ENCODE results near the gene ZP4. TPM values are rescaled to one million over a fixed set of nuclear protein-coding genes. Genes with fewer than 3 reads are reported as not detected.

ZP4 gene
- total and polyA plus RNA-seq, 2 of the 13 experiments (the other 11 are each of a cell fraction or from before 2014, with no cell fraction given), result not detected

- H3K9me3 ChIP-seq (ENCODE audit: low read length), result no peaks in the 10 kb centered on the region
- no peak for TF ChIP-seq HES4 (CRISPR knock-in tag; IDR thresholded peaks at IDR 0.05; ENCODE audit: borderline replicate concordance)
- TF ChIP-seq, protein P1, sequence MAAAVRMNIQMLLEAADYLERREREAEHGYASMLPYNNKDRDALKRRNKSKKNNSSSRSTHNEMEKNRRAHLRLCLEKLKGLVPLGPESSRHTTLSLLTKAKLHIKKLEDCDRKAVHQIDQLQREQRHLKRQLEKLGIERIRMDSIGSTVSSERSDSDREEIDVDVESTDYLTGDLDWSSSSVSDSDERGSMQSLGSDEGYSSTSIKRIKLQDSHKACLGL (CRISPR knock-in tag; IDR thresholded peaks at IDR 0.05), result no peak
- TF ChIP-seq ZNF629 (CRISPR knock-in tag; conservative IDR thresholded peaks at IDR 0.05), result no peak
- no peak for TF ChIP-seq ZNF431 (CRISPR knock-in tag; IDR thresholded peaks at IDR 0.05; ENCODE audit: borderline replicate concordance, low read depth)
- in situ Hi-C loops (cut with HindIII; ENCODE audit: extremely low pct_ligation_motif_present, low pct_unique_long_range_greater_than_20kb), result no loop called here
- ATAC-seq (no peak), FAIRE-seq (no peak), DNase-seq (ENCODE audit: low spot score) (no peak)
- H3K9ac ChIP-seq (ENCODE audit: insufficient read depth, low read depth, low read length), result no peak overlapping the region
- ChIA-PET CTCF (ENCODE audit: low intra/inter-chr PET ratio, low total read pairs) (no interaction called here), POLR2A (no interaction called here)
- H3K36me3 ChIP-seq (replicated peaks in 1 of 2; ENCODE audit: control insufficient read depth in 1 of 2, insufficient read depth in 2 of 2, low read length in 2 of 2), result no peaks in the 10 kb centered on the region
- H3K79me2 ChIP-seq (ENCODE audit: insufficient read depth, low read length), result no peaks in the 10 kb centered on the region
- WGBS (ENCODE audit: low lambda C conversion rate), result 34% methylated on average over 8 of the region's 8 CpGs
- H3K4me1 ChIP-seq (ENCODE audit: insufficient read depth, low read length), result peaks cover 9% of the 10 kb centered on the region
- H4K20me1 ChIP-seq (ENCODE audit: insufficient read depth, low read length), result no peaks in the 10 kb centered on the region
- H3K4me3 ChIP-seq (replicated peaks in 1 of 3; ENCODE audit: insufficient read depth in 1 of 3, low read depth in 2 of 3, low read length in 3 of 3), result no peak overlapping the region
- H2AFZ ChIP-seq (ENCODE audit: low read length), result no peak overlapping the region
- no TSS peak for BruUV-seq (replicated peaks)
- intact Hi-C loops (cut with micrococcal nuclease; ENCODE audit: unreplicated experiment), result no loop called here
- no peaks in the 10 kb centered on the region for H3K27me3 ChIP-seq (ENCODE audit: control insufficient read depth in 1 of 2, insufficient read depth in 2 of 2, low read length in 2 of 2)
- no peak overlapping the region for H3K4me2 ChIP-seq (ENCODE audit: low read depth, low read length)
- no peak overlapping the region for H3K27ac ChIP-seq (ENCODE audit: extremely low read length, insufficient read depth, low read length)
These were observed 28.8 kb downstream of the ZP4 start for GRCh38 chr1:237861944-237862343.

- Histone ChIP-seq H2AFZ (ENCODE audit: low read length) (no peak overlapping the region), H3K4me3 (replicated peaks in 1 of 3; ENCODE audit: insufficient read depth in 1 of 3, low read depth in 2 of 3, low read length in 3 of 3) (no peak overlapping the region), H3K9ac (ENCODE audit: insufficient read depth, low read depth, low read length) (no peak overlapping the region), H3K27ac (ENCODE audit: extremely low read length, insufficient read depth, low read length) (no peak overlapping the region), H3K9me3 (ENCODE audit: low read length) (0 out of 2 replicates have a peak, but pooled peaks cover 4% of the 10 kb centered on the region), H4K20me1 (ENCODE audit: insufficient read depth, low read length) (no peaks in the 10 kb centered on the region), H3K4me1 (ENCODE audit: insufficient read depth, low read length) (peaks cover under 1% of the 10 kb centered on the region; the same call in 1 of the 2 replicates), H3K27me3 (ENCODE audit: control insufficient read depth in 1 of 2, insufficient read depth in 2 of 2, low read length in 2 of 2) (no peaks in the 10 kb centered on the region), H3K36me3 (replicated peaks in 1 of 2; ENCODE audit: control insufficient read depth in 1 of 2, insufficient read depth in 2 of 2, low read length in 2 of 2) (no peaks in the 10 kb centered on the region), H3K4me2 (ENCODE audit: low read depth, low read length) (no peak overlapping the region), H3K79me2 (ENCODE audit: insufficient read depth, low read length) (no peaks in the 10 kb centered on the region)
- FAIRE-seq (no peak), DNase-seq (ENCODE audit: low spot score) (no peak), ATAC-seq (no peak)
- intact Hi-C loops (cut with micrococcal nuclease; ENCODE audit: unreplicated experiment), result no loop called here
- in situ Hi-C loops (cut with HindIII; ENCODE audit: extremely low pct_ligation_motif_present, low pct_unique_long_range_greater_than_20kb), result no loop called here
- under 1% methylated on average over 4 of the region's 4 CpGs for WGBS (ENCODE audit: low lambda C conversion rate)
- CTCF ChIA-PET (ENCODE audit: low intra/inter-chr PET ratio, low total read pairs), result no interaction called here
- POLR2A ChIA-PET, result no interaction called here
- no TSS peak for BruUV-seq (replicated peaks)
- TF ChIP-seq, protein P2, sequence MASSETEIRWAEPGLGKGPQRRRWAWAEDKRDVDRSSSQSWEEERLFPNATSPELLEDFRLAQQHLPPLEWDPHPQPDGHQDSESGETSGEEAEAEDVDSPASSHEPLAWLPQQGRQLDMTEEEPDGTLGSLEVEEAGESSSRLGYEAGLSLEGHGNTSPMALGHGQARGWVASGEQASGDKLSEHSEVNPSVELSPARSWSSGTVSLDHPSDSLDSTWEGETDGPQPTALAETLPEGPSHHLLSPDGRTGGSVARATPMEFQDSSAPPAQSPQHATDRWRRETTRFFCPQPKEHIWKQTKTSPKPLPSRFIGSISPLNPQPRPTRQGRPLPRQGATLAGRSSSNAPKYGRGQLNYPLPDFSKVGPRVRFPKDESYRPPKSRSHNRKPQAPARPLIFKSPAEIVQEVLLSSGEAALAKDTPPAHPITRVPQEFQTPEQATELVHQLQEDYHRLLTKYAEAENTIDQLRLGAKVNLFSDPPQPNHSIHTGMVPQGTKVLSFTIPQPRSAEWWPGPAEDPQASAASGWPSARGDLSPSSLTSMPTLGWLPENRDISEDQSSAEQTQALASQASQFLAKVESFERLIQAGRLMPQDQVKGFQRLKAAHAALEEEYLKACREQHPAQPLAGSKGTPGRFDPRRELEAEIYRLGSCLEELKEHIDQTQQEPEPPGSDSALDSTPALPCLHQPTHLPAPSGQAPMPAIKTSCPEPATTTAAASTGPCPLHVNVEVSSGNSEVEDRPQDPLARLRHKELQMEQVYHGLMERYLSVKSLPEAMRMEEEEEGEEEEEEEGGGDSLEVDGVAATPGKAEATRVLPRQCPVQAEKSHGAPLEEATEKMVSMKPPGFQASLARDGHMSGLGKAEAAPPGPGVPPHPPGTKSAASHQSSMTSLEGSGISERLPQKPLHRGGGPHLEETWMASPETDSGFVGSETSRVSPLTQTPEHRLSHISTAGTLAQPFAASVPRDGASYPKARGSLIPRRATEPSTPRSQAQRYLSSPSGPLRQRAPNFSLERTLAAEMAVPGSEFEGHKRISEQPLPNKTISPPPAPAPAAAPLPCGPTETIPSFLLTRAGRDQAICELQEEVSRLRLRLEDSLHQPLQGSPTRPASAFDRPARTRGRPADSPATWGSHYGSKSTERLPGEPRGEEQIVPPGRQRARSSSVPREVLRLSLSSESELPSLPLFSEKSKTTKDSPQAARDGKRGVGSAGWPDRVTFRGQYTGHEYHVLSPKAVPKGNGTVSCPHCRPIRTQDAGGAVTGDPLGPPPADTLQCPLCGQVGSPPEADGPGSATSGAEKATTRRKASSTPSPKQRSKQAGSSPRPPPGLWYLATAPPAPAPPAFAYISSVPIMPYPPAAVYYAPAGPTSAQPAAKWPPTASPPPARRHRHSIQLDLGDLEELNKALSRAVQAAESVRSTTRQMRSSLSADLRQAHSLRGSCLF (CRISPR knock-in tag; IDR thresholded peaks at IDR 0.05; ENCODE audit: borderline replicate concordance), result no peak
- no peak for TF ChIP-seq BORCS8-MEF2B (CRISPR knock-in tag; IDR thresholded peaks at IDR 0.05)
- no peak for TF ChIP-seq ZBTB20 (CRISPR knock-in tag; IDR thresholded peaks at IDR 0.05; ENCODE audit: borderline replicate concordance, low read depth)
These were observed 31.7 kb downstream of the ZP4 start for GRCh38 chr1:237858992-237859391.

Data from HepG2 (cell line).